ENCODE results near the gene DPF3.

- TF ChIP-seq REST (IDR thresholded peaks at IDR 0.05; ENCODE audit: insufficient read depth in 1 of 2, low read depth in 2 of 2, low read length in 1 of 2) (no peak), CTCF (IDR thresholded peaks at IDR 0.05) (no peak), POLR2AphosphoS5 (IDR thresholded peaks at IDR 0.05; ENCODE audit: low read depth, low read length) (no peak), SIN3A (IDR thresholded peaks at IDR 0.05; ENCODE audit: borderline replicate concordance, insufficient read depth, low read depth, low read length) (no peak)
These were observed 12.4 kb downstream of the DPF3 start for GRCh38 chr14:72881543-72881942.
